ENCODE results near the gene METTL26. TPM values are rescaled to one million over a fixed set of nuclear protein-coding genes. Genes with fewer than 3 reads are reported as not detected.

Gene METTL26
- total and polyA plus RNA-seq, 2 experiments from 2014 or later = 77.9 to 155 TPM

DNA sequence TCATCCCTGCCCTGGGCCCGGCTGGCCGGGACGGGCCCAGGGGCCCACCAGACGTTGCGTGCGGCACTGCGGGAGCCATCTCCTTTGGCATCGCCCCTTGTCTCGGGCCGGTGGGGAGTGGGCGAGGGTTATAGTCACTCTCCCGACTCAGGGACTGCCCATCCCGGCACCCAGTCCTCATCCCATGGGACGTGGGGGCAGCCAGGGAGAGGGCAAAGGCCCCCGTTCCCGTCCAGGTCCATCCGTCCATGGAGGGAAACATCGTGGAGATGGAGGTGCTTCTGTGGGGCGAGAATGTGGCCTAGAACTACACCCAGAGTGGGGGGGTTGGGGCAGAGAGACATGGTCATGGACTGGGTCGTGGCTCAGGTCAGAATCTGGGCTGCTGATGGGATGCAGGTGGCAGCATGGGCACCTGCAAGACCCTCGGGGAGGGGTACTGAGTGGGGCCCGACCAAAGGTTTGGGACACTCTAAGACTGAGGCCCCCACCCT is 10.6 kb upstream of the METTL26 start:
- TF ChIP-seq EZH2 (IDR thresholded peaks at IDR 0.05; ENCODE audit: borderline replicate concordance) (no peak), EZH2phosphoT487 (IDR thresholded peaks at IDR 0.05; ENCODE audit: low read depth, severe bottlenecking, unreplicated experiment) (no peak)
- TF ChIP-seq, protein P1, sequence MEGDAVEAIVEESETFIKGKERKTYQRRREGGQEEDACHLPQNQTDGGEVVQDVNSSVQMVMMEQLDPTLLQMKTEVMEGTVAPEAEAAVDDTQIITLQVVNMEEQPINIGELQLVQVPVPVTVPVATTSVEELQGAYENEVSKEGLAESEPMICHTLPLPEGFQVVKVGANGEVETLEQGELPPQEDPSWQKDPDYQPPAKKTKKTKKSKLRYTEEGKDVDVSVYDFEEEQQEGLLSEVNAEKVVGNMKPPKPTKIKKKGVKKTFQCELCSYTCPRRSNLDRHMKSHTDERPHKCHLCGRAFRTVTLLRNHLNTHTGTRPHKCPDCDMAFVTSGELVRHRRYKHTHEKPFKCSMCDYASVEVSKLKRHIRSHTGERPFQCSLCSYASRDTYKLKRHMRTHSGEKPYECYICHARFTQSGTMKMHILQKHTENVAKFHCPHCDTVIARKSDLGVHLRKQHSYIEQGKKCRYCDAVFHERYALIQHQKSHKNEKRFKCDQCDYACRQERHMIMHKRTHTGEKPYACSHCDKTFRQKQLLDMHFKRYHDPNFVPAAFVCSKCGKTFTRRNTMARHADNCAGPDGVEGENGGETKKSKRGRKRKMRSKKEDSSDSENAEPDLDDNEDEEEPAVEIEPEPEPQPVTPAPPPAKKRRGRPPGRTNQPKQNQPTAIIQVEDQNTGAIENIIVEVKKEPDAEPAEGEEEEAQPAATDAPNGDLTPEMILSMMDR (IDR thresholded peaks at IDR 0.05; ENCODE audit: poor library complexity) = no peak
- WGBS (ENCODE audit: low lambda C conversion rate, missing lambda C conversion rate) = 94% methylated on average over 21 of the region's 22 CpGs
- no peak for DNase-seq (ENCODE audit: low spot score)
- Histone ChIP-seq H3K36me3 (replicated peaks; ENCODE audit: insufficient read depth, low read depth) (no peaks in the 10 kb centered on the region), H2AFZ (no peak overlapping the region), H4K20me1 (ENCODE audit: insufficient read depth, poor library complexity, severe bottlenecking) (no peaks in the 10 kb centered on the region), H3K27me3 (no peaks in the 10 kb centered on the region), H3K4me1 (ENCODE audit: insufficient read depth) (peaks cover 58% of the 10 kb centered on the region), H3K27ac (peak overlapping the region; percentile 89), H3K4me2 (no peak overlapping the region), H3K4me3 (no peak overlapping the region), H3K79me2 (peaks cover 59% of the 10 kb centered on the region), H3K9me2 (replicated peaks; ENCODE audit: insufficient read depth) (no peaks in the 10 kb centered on the region), H3K9me3 (ENCODE audit: low read depth) (no peaks in the 10 kb centered on the region)

DNA sequence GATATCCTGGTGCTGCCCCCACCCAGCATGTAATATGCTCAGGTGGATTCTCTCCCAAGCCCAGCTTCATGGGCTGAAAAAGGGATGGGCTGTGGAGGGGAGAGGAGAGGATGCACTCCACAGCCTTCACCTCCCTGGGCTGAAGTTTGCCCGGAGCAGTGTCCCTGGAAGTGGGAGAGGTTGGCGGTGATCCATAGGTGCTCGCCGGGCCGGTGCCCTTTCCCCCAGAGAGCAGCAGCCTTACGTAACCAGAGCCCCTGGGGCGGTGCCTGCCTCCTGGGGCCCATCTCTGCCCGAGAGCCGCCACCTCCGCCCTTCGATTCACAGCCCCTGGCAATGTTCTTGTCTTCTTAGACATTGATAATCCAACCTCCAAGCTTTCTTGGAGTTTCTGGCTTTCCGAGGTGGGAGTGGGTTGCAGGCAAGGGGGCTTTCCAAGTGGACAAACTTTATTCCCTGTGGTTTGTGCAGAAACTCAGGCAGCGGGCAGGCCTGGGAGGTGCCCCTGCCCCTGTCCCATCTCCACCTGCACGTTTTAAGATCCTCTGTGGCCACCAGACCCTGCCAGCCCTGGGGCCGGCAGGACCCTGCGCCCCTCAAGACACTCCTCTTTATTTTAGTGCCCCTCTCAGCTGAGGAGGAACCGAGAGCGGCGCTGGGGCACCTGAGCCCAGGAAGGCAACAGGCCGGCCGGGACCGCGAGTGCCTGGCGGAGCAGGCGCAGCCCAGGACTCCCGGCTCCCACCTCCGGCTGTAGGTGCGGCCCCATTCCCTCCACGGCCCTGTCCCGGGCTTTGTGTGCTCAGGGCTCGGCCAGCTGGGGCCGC is 10.0 kb upstream of the METTL26 start:
- TF ChIP-seq EZH2 (IDR thresholded peaks at IDR 0.05; ENCODE audit: borderline replicate concordance) = no peak
- TF ChIP-seq EZH2phosphoT487 (IDR thresholded peaks at IDR 0.05; ENCODE audit: low read depth, severe bottlenecking, unreplicated experiment) = no peak
- TF ChIP-seq, protein P1 (IDR thresholded peaks at IDR 0.05; ENCODE audit: poor library complexity) = no peak
- Histone ChIP-seq H3K36me3 (replicated peaks; ENCODE audit: insufficient read depth, low read depth) (no peaks in the 10 kb centered on the region), H3K9me3 (ENCODE audit: low read depth) (no peaks in the 10 kb centered on the region), H3K9me2 (replicated peaks; ENCODE audit: insufficient read depth) (no peaks in the 10 kb centered on the region), H3K4me3 (no peak overlapping the region), H4K20me1 (ENCODE audit: insufficient read depth, poor library complexity, severe bottlenecking) (no peaks in the 10 kb centered on the region), H2AFZ (no peak overlapping the region), H3K4me1 (ENCODE audit: insufficient read depth) (peaks cover 58% of the 10 kb centered on the region), H3K4me2 (peak overlapping the region; percentile 97), H3K79me2 (peaks cover 59% of the 10 kb centered on the region), H3K27me3 (no peaks in the 10 kb centered on the region), H3K27ac (peak overlapping the region; percentile 89)
- peak; percentile 76 for DNase-seq (ENCODE audit: low spot score)
- 77% methylated on average over 25 of the region's 32 CpGs for WGBS (ENCODE audit: low lambda C conversion rate, missing lambda C conversion rate)

DNA sequence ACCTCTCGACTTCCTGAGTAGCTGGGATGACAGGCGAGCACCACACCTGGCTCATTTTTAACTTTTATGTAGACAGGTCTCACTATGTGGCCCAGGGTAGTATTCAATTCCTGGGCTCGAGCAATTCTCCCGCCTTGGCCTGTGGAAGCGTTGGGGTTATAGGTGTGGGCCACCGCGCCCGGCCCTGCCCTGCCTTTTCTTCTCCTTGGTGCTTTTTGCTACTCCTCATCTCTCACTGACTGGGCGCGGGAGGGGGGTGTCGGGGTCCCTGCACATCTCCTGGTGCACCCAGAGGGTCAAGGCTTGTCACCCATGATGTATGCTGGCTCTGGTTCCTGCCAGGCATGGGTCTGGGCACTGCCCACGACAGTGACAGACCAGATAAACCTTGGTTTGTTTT is 8.5 kb upstream of the METTL26 start:
- Histone ChIP-seq H3K9me2 (replicated peaks; ENCODE audit: insufficient read depth) (no peaks in the 10 kb centered on the region), H2AFZ (no peak overlapping the region), H3K9me3 (ENCODE audit: low read depth) (no peaks in the 10 kb centered on the region), H4K20me1 (ENCODE audit: insufficient read depth, poor library complexity, severe bottlenecking) (no peaks in the 10 kb centered on the region), H3K4me2 (peak overlapping the region; percentile 97), H3K4me3 (no peak overlapping the region), H3K36me3 (replicated peaks; ENCODE audit: insufficient read depth, low read depth) (no peaks in the 10 kb centered on the region), H3K27me3 (no peaks in the 10 kb centered on the region), H3K79me2 (peaks cover 59% of the 10 kb centered on the region), H3K27ac (peak overlapping the region; percentile 89), H3K4me1 (ENCODE audit: insufficient read depth) (peaks cover 53% of the 10 kb centered on the region)
- no peak for TF ChIP-seq EZH2phosphoT487 (IDR thresholded peaks at IDR 0.05; ENCODE audit: low read depth, severe bottlenecking, unreplicated experiment)
- no peak for TF ChIP-seq EZH2 (IDR thresholded peaks at IDR 0.05; ENCODE audit: borderline replicate concordance)
- TF ChIP-seq, protein P1 (IDR thresholded peaks at IDR 0.05; ENCODE audit: poor library complexity) = no peak
- 97% methylated on average over 12 of the region's 12 CpGs for WGBS (ENCODE audit: low lambda C conversion rate, missing lambda C conversion rate)
- DNase-seq (ENCODE audit: low spot score) = no peak
